C4-2B (cell line): ENCODE data around the gene CCDC88C.

Source experiments
- H3K27ac ChIP-seq: fragments of 450-650 bp; 2 replicates; pipeline ENCODE4 v1.5.1; 2017
- ZFX ChIP-seq: fragments of 450-650 bp; IDR thresholded peaks from 2 replicates; pipeline ENCODE4 v1.6.1; 2017
- TF ChIP-seq, protein P1 (sequence below): fragments of 450-650 bp; conservative IDR thresholded peaks from 2 replicates; pipeline ENCODE4 v1.5.1; 2017; ENCODE audit warnings: mild to moderate bottlenecking

The CCDC88C gene

GRCh38 chr14:91424813-91425530 lies 7.4 kb upstream of the CCDC88C start:
- no peak overlapping the region for H3K27ac ChIP-seq
- TF ChIP-seq ZFX = no peak

- TF ChIP-seq, protein P1, sequence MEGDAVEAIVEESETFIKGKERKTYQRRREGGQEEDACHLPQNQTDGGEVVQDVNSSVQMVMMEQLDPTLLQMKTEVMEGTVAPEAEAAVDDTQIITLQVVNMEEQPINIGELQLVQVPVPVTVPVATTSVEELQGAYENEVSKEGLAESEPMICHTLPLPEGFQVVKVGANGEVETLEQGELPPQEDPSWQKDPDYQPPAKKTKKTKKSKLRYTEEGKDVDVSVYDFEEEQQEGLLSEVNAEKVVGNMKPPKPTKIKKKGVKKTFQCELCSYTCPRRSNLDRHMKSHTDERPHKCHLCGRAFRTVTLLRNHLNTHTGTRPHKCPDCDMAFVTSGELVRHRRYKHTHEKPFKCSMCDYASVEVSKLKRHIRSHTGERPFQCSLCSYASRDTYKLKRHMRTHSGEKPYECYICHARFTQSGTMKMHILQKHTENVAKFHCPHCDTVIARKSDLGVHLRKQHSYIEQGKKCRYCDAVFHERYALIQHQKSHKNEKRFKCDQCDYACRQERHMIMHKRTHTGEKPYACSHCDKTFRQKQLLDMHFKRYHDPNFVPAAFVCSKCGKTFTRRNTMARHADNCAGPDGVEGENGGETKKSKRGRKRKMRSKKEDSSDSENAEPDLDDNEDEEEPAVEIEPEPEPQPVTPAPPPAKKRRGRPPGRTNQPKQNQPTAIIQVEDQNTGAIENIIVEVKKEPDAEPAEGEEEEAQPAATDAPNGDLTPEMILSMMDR = no peak
- TF ChIP-seq ZFX = no peak
- no peak overlapping the region for H3K27ac ChIP-seq
These were observed 3.1 kb upstream of the CCDC88C start for GRCh38 chr14:91420686-91421085.

GRCh38 chr14:91419451-91419850 lies 1.8 kb upstream of the CCDC88C start:
- TF ChIP-seq ZFX = no peak
- TF ChIP-seq, protein P1 = no peak

GRCh38 chr14:91419044-91419397 lies 1.4 kb upstream of the CCDC88C start:
- TF ChIP-seq, protein P1 = peak; percentile 85
- no peak for TF ChIP-seq ZFX
- H3K27ac ChIP-seq = peak overlapping the region; percentile 98

More at GRCh38 chr14:91419451-91419850, 1.8 kb upstream of the CCDC88C start:
- no peak overlapping the region for H3K27ac ChIP-seq

DNA sequence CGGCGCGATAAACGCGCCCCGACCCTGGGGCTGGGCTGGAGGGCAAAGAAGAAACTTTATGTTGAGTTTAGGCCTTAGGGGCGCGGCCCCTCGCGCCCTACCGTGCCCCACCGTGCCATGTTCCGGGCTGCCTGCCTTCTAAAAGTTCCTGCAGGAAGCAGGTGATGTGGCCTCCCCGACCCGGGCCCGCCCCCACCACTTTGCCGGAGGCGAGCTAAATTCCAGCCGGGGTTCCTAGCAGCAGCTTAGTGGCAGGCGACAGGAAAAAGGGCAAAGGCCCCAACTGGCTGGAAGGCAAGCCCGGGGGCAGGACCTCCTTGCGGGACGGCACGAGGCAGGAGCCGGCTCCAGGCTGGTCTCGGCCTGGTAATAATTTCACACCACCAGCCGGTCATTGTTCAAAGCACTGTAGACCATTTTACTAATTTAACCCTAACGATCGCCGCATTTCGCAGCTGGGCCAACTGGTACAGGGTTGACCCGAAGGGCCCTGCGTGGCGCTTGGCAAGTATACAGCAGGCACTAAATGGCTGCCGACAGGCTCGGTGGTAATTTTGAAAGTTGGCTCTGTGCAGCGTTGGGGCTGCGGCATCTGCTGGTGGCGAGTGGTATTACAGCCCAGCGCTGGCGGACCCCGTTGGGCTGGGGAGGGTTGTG lies 895 bp upstream of the CCDC88C start:
- TF ChIP-seq, protein P1 = peak; percentile 99
- TF ChIP-seq ZFX = peak; percentile 80
- H3K27ac ChIP-seq = peak overlapping the region; percentile 98

GRCh38 chr14:91417983-91418386 lies 365 bp upstream of the CCDC88C start:
- TF ChIP-seq, protein P1 = no peak
- TF ChIP-seq ZFX = no peak
- peak overlapping the region; percentile 98 for H3K27ac ChIP-seq

DNA sequence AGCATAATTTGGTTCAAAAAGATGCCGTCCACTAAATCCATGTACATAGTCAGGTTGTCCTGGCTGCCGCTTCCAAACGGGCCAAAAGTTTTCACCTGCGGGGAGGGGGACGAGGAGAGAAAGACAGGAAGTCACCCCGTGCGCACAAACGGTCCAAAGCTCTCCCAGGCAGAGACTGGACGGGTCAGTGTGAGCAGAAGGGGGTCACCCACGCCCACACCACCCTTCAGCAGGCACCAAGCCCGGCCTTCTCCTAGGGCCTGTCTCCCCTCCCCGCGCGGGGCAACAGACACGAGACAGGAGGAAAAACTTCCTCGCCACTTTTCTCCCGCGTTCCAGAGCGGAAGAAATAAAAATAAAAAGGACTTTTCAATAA lies 888 bp downstream of the CCDC88C start:
- H3K27ac ChIP-seq = peak overlapping the region; percentile 98
- TF ChIP-seq ZFX = no peak
- TF ChIP-seq, protein P1 = no peak
